HFF-Myc (cell line): ENCODE measurements around the gene NXN.
A peak's percentile ranks its signal among the peaks of the same experiment; 100 is the strongest.

Experiments used
- DNase-seq: peaks from one replicate; pipeline ENCODE4 v3.0.0-alpha.2; 2011; ENCODE audit warnings: low read depth; ENCODE audit errors: extremely low read depth
- H3K4me3 ChIP-seq: replicated peaks from 2 replicates; pipeline ENCODE4 v1.5.1; 2011; ENCODE audit warnings: low read depth, mild to moderate bottlenecking, control low read depth, low read length
- CTCF ChIP-seq: IDR thresholded peaks from 2 replicates; pipeline ENCODE4 v1.5.1; 2012; ENCODE audit warnings: mild to moderate bottlenecking, low read depth, low read length, control low read depth; ENCODE audit errors: missing control alignments

NXN gene

GRCh38 chr17:917941-918740, 61.4 kb downstream of the NXN start:
- peak overlapping the region; percentile 26 for H3K4me3 ChIP-seq
- TF ChIP-seq CTCF, result no peak
- DNase-seq, result no peak

DNA sequence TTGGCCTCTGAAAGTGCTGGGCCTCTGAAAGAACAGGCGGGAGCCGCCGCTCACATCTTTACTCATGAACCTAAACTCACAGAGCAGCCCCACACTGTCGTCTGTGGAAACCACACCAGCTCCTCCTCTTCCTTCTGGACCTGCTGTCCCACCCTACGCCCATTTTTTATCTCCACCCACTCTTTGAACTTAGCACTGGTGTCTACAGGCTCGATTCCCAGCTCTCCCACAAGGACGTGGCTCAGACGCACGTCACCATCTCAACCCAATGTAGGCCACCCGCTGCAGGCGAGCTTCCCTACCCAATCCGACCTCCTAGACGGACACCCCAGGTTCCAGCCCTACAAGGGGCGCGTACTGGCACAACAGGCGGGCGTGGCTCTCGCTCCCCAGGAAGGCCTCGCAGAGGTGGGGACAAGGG, 62.2 kb downstream of the NXN start:
- TF ChIP-seq CTCF, result no peak
- DNase-seq, result no peak
- H3K4me3 ChIP-seq, result 0 out of 2 replicates have a peak overlapping the region, but pooled peaks have one; percentile 26

DNA sequence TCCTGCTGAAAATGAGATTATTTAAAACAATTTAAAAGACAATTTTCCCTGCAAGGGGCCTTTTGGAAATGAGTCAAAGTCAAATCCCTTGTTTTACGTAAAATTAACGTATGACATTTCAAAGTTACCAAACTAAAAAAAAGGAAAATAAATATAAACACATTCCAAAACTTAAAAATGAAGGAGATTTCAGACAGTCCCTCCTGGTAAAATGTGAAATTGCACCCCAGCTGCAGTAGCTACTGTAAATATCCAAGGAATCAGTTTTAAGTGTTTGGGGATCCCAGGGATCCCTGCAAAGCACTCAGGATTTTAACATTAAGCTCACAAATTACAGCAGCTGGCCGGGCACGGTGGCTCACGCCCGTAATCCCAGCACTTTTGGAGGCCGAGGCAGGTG, 63.3 kb downstream of the NXN start:
- no peak for TF ChIP-seq CTCF
- DNase-seq, result no peak
- no peak overlapping the region for H3K4me3 ChIP-seq

DNA sequence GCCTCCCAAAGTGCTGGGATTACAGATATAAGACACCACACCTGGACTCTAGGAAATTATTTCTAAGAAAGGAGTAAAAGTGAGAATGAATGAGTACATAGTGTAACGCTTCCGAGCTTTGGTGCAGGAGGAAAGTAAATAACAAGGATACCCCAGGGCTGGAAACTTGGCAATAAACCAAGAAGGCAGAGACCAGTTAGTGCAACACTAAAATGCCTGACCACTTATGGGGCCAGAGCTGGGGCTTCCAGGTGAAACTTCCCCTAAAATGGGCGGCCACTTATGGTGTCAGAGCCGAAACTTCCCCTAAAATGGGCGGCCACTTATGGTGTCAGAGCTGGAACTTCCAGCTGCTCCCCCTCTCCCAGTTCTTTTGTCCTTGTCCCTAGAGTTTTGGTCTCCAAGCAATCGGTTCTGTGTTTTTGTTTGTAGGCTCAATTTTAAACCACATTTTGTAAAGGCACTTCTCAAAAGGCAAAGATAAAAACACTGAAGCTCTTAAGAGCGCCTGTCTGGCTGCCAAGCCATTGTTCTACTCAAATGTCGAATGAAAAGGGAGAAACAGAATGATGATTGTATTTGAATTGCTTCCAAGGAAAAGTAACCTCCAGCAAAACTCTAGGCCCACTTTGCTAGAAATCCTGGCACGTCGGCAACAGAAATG, 63.9 kb downstream of the NXN start:
- H3K4me3 ChIP-seq, result no peak overlapping the region
- TF ChIP-seq CTCF, result no peak
- no peak for DNase-seq

- no peak for DNase-seq
- no peak overlapping the region for H3K4me3 ChIP-seq
- no peak for TF ChIP-seq CTCF
Measured at GRCh38 chr17:914561-914960, 65.0 kb downstream of the NXN start.

GRCh38 chr17:913207-913606, 66.4 kb downstream of the NXN start:
- TF ChIP-seq CTCF, result no peak
- no peak overlapping the region for H3K4me3 ChIP-seq

More at GRCh38 chr17:913207-913606, 66.4 kb downstream of the NXN start:
- DNase-seq, result no peak
